NCI-H128 (cell line): ENCODE measurements around the gene GP9.

Experiments
- DNase-seq: peaks from one replicate; lab custom pipeline; 2025; ENCODE audit not compliant: unreplicated experiment; lab: John Stamatoyannopoulos, UW

The GP9 gene

DNA sequence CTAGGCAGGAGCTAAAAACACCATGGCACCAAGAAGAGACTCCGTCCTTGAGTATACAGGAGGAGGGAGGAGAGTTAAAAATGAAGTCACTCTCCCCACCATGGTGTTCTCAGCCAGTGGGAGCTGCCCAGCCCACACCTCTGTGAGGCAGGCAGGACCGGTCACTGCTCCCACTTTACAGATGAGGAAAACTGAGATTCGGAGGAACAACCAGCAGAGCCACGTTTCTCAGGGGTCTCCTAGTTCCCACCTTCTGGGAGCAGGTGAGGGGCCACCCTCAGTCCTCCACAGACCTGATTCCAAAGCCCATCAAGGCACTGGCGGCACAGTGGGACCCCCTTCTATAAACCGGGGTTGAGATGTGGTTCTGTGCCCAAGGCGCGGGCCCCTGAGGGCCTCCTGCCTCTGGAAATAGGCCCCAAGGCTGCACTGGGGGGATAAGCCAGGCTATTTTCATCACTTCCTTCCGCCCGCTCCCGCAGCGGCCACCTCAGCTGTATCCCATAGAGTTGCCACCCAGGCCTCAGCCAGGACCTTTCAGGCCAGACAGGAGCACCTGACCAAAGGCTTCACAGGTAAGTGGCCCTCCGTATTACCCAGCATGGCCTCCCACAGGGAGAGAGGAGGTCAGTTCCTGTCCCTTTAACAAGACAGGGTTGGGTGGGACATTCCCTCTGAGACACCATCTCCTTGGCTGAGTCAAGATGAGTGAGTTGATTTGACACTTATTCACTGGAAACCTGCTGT, at the start of gene GP9:
Gene GP9 (plus strand): TSS at position 504 of the 747 bp plus-strand sequence. CDS start 961 bp downstream, outside the sequence.
- DNase-seq, result no peak

DNA sequence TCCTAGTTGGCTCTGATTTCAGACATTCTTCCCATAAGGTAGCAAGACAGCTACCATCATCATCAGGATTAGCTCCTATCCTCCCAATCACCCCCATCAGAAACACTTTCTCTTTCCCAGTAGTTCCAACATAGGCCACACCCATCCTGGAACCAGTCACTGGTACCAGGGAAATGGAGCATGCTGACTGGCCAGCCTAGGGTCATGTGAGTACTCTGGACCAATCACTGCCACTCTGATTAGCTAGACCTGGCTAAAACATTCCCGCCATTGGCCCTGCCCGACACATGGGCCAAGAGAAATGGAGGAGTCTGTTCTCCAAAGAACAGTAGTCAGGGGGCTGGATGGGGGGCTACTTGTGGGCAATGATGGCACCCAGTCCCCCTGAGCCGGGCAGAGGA, 47.1 kb upstream of the GP9 start:
- DNase-seq, result no peak

DNA sequence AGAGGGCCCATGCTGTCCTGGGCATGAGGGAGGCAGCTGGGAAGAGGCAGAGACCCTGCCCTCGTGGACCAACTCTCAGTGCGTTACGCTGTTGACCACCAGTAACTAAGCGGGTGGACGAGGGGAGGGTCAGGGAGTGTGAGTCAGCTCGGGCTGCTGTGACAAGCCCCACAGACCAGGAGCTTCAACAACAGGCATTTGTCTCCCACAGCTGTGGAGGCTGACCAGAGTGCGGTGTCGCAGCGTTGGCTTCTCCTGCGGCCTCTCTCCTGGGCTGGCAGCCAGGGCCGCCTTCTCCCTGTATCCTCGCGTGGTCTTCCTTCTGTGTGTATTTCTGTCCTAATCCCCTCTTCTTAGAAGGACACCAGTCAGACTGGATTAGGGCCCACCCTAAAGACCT, 46.4 kb upstream of the GP9 start:
- no peak for DNase-seq

DNA sequence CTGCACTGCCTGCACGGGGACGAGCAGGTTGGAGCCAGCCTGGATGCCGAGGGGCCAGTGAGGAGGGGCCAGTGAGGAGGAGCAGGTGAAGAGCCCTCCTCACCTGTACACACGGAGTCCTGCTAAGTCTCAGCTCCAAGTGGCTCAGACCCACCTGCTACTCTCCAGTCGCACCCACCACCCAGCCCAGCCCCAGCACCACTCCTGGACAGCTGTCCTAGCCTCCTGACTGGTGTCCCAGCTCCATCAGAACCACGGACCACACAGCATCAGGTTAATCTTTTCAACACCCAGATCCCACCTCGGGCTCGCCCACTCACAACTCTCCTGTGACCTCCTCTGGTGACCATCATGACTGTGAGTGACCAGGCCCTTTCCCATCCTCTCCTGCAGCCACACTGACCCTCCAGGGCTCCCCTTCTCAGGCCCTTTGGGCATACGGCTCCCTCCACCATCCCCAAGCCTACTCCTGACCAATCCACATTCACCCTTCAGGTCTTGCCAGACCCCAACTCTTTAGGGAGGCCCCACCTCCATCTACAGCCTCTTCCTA, 45.7 kb upstream of the GP9 start:
- no peak for DNase-seq

DNA sequence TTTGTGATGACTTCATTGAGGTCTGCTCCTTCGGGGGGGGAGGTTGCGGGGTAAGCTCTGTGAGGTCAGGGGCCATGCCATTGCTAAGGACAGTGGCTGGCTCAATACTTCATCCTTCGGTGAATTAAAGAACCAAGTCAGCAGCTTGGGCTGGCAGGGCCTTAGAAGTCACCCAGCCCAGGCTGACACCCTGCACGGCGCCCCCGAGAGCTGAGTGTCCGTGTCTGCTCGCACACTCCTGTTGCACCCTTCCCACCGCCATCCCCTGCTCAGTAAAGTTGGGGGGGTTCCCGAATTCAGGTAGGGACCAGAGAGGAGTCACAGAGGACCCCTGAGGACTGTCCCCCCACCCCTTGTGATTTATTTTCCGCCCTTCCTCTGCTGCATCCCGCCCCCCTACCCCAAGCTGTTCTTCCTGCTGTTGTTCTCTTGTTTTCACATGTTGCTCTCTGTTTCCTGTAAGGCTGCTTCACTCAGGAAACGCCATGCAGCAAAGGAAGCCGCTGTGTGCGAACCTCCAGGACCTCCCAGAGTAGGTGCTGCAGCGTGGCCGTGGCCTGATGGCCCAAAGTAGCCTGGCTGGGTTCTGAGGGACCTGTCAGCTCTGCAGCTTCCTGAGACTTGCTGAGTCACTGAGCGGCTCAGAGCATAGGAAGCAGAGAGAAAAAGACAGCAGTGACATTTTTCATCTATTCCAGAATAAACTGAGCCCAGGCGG, 45.0 kb upstream of the GP9 start:
- DNase-seq, result no peak

DNA sequence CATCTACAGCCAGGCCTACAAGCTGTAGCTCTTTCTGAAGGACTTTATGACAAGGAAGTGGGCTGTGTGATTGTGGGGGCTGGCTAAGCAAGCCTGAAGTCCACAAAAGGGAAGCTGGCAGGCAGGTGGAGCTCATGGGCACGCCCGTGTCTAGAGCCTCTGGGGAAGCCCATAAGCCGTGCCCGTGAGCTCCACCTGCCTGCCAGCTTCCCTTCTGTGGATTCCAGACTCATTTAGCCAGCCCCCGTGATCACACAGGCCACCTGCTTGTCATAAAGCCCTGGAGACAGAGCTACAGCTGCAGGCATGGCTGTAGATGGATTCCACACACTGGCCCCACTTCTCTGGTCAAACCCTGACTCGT, 44.2 kb upstream of the GP9 start:
- peak; percentile 40 for DNase-seq

DNA sequence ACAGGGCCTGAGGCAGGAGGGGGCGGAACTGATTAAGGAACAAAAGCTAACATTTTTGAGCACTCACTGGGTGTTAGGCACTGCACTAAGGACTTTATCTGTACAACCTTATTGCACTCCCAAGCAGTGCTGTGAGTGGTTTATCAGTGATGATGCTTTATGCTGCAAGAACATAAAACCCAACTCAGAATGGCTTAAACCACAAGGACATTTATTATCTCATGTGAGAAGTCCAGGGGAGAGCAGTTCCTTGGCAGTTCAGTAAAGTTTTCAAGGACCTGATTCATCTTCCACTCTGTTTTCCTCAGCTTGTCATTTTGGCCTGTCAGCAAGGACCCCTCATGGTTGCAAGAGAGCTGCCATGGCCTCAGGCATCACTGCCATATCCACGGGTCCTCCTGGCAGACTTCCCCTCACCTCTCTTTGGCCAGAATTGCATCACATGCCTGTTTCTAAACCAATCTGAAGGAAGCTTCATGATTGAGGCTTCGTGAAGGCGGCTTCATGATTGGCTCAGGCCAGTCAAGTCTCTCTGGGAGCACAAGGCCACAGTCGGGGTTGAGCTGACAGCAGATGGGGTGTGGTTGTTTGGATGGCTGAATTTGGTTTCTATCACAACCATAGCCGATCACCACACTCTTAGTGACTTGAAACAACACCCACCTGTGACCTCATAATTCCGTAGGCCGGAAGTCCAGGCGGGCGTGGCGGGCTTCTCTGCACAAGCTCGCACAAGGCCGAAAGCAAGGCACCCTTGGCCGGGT, 43.7 kb upstream of the GP9 start:
- no peak for DNase-seq

DNA sequence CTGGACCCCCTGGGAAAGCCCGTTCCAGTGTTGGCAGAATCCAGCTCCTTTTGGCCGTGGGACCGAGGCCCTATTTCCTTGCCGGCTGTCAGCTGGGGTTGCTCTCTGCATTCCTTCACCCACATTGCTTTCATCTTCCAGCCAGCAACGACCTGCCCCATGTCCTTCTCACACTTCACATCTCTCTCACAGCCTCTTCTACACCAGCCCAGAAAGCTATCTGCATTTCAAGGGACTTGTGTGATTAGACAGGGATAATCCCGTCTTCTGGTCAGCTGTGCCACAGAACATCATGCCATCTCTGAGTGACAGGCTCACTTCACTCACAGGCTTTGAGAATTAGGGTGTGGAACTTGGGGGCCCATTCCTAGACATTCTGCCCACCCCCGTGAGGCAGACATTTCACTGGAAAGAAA, 43.1 kb upstream of the GP9 start:
- DNase-seq, result no peak

DNA sequence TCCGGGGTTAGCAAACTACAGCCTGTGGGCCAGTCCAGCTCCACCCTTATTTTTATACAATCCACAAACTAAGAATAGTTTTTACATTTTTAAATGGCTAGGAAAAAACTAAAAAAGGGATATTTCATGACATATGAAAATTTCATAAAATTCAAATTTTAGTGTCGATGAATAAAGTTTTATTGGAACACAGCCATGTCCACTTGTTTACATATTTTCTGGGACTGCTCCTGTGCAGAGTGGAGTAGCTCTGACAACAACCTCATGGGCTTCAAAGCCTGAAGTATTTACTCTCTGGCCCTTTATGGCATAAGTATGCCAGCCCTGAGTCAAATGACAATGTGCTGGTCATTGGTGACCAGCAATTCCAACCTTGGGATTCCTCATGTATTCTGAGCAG, 42.3 kb upstream of the GP9 start:
- no peak for DNase-seq

DNA sequence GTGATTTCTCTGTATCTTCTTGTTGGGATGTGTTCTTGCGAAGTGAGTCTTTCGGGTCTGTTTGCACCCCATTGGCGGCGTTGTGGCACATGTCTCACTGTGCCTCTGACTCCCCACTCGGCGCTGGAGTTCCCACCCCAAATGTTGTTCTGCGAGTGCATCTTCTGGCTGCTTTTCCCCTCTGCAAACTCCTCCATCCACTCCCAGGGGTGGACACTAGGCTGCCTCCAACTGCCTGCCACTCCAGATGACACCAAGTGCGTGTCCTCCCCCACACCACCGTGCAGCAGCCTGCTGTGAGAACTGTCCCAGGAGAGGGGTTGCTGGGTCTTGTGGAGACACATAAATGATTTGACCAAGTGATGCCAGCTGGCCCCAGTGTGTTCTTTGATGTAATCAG, 41.8 kb upstream of the GP9 start:
- no peak for DNase-seq

DNA sequence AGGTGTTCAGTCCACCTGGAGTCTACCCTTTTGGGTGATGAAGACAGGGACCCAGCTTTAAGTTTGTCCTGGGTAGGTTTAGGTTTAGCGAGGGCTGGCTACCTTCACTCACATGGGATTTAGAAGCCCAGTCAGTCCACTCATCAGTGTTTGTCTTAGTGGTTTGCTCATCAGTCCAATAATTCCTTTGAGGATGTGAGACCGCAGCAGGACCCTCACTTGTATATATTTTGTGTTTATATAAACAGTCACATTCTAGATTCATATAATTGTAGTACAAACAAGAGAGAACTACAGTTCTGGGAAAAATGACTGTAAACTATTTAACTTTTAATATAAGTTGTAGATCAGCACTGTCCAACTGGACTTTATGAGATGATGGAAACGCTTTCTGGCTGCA, 41.3 kb upstream of the GP9 start:
- DNase-seq, result no peak

DNA sequence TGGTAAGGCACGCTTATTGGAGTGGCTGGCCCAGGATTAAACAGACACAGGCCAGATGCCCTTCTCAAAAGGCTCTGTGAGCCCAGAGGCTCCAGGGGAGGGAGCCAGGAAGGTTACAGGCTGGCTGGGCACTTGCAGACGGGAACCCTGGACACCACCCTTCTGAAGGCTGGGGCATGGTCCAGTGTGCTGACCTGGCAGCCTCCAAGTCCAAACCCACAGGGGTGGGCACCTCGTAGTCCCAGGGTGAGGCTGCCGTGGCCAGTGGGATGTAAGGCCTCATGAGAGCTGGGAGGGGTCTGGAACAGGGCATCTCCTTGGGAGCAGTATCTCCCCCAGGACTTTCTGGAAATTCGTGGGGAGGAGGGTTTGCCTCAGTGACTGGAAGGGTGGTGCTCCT, 39.9 kb upstream of the GP9 start:
- DNase-seq, result no peak

DNA sequence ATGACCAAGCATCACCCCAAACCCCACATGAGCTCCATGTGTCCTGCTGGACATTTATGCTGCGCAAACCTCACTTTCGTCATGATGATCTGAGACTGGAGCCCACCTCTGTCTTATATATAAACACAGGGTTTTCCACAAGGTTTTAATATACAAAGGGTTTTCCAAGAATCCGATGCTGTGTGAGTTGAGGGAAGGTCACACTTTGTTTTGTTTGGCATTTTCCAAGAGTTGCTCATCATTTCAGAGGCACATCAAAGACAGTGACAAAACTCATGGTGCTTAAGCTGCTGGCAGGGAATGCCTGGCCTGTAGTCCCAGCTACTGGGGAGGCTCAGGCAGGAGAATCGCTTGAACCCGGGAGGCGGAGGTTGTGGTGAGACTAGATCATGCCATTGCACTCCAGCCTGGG, 39.4 kb upstream of the GP9 start:
- DNase-seq, result no peak

DNA sequence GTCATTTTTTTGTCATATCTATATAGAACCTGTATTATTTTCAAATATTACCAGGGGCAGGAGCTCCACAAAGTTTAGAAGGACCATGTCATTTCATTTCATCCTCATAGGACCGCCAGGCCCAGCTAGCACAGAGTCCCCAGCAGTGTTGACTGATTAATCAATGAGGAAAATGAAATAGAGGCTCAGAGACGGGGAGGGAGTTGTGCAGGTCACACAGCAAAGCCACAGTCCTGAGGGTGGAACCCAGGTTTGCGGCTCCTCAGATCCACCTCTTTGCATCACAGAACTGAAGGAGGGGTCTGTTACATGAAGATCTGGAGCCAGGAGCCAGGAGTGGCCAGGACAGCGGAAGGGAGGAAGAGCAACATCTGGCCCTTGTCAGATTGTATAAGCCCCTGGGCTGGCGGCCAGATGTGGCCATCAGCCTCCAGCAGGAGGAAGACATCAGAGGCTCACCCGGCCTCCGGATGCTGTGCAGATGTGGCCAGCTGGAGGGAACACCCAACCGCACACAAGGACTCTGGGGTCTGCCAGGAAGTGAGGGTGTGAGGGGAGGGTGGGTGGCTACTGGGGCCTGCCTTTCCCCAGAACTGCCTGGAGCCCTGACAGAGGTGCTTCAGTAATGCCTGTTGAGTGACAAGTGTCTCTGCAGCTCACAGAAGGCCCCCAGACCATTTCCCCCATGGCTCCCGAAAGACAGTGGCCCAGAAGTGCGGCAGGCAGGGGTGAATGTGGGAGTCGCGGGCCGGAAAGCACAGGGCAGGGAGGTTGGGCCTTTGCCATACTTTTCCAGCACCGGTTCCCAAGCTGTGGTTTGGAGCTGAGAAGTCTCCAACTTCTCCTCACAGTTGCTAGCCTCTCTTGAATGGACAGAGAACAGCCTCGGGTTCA, 38.2 kb upstream of the GP9 start:
- DNase-seq, result no peak

DNA sequence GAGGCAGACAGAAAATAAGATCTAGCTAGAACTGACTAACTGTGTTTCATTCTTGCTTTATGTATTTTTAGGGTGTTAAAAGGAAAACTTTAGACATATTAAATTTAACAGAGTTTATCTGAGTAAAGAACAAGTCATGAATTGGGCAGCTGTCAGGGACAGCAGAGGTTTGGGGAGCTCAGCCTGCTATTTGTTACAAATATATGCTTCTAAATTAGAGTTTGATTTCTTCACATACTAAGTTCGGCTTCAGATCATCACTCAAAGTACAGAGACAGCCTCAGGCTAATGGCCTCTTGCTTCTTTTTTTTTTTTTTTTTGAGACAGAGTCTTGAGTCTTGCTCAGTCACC, 37.6 kb upstream of the GP9 start:
- no peak for DNase-seq

DNA sequence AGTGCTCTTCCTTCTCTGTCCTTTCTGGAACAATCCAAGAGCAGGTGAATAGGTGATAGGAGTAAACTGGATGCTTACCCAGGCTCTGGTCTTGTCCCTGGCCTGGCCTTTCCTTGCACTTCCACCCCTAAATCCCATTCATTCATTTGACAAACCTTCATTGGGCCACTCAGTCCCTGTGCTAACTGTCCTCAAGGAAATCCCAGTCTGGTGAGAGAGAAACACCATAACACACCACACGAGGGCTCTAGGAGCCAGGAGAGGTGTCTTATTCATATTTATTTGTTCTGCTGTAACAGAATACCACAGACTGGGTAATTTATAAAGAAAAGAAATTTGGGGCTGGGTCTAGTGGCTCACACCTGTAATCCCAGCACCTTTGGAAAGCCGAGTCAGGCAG, 36.7 kb upstream of the GP9 start:
- DNase-seq, result no peak

DNA sequence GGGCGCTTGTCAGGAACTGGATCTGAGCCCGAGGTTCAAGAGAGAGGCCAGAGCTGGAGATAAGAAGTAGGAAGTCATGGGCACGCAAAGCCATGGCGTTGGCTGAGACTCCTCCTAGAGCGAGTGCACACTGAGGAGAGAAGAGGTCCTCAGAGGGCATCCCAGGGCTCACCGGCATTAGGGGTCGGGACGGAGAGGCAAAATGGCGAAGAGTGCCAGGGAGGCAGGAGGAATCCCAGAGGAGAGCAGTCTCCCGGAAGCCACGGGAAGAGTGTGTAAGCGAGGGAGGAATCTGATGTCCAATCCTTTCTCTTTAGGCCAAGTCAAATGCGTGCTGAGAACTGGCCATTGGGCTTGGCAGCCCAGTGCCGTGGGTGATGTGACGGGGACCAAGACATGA, 35.5 kb upstream of the GP9 start:
- DNase-seq, result no peak

DNA sequence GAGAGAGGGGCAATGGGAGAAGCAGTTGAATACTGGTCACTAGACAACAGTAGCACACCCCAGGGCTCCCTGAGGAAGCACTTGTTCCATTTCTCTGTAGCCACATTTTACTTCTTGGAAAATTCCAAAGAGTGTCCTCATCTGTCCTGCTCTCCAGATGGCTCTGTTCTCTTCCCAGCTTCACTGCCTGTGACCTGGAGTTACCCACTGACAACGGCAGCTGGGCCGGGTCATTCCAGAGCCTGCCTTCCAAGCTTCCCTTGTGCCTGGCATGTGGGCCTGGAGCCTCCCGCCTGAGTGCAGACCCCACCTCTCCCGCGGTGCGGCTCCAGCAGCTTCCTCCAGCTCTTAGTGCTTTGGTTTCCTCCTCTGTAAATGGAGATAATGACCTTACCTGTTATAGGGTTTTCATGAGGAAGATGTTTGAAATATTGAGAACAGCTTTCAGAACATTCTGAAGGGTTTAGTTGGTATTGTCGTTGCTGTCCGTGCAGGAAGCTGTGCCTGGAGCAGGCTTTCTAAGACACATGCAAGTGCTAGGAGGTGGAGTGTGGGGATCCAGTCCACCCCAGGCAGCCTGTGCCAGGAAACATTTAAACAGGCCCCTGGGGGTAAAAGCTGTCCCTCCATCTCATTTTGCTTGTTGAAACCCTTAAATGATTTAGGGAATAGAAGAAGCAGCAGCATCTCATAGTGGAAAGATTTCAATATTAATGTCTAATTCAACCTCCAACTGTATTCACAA, 34.7 kb upstream of the GP9 start:
- DNase-seq, result no peak

DNA sequence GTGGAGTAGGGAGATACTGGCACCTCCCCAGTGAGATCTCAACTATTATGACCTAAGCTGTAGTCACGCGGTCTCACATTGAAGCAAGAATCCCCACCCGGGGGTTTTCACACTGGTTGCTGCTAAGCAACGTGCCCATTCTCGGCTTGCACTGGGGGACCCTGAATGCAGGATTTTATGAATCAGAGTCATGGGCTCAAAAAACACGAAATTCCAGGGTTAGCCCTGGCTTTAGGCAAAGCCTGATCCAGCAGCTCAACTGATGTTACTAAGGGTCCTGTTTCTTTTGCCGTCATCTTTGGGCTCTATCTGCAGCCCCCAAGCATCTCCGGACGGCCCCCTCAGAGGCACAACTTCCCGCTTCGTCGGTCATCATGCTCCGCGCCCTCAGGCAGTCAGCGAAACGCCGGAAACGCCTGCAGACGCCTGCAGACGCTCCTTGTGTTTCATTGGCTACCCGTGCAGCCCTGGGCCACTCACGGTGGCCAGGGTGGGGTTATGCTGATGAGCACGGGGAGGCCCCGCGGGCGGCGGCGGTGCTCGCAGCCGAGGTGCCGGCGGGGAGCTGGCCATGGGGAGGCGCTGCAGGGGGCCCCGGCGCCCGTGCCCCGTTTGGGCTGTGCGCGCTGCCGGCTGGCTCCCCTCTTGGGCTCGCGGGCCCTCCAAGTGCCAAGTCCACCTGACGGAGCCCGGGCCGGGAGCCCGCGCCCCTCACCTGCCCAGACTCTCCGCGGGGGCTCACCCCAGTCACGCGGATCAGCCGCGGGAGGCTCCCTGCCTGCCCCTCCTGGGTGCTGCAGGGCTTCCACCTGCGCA, 33.6 kb upstream of the GP9 start:
- DNase-seq, result peak; percentile 81
